HepG2 (cell line): ENCODE data around the gene KCNK15.

Experiments
- NR3C1 ChIP-seq: sonication (generic); formaldehyde crosslinking; IDR thresholded peaks from 2 replicates; pipeline ENCODE4 v1.4.0; 2020; ENCODE audit warnings: missing genetic modification reagents
- TBX2 ChIP-seq: sonication (generic); formaldehyde crosslinking; IDR thresholded peaks from 2 replicates; pipeline ENCODE4 v1.5.0; 2020; ENCODE audit warnings: missing genetic modification reagents, mild to moderate bottlenecking, borderline replicate concordance

GRCh38 chr20:44714701-44715498 lies 30.8 kb upstream of the KCNK15 start, which contains the start of gene CCN5:
- TF ChIP-seq TBX2 (CRISPR knock-in tag) (0 out of 2 replicates have a peak, but pooled peaks have one; percentile 2), NR3C1 (CRISPR knock-in tag) (no peak)
